Activated B cell treated with CpG ODN at 0.5 μM for 24 hours (primary cell): ENCODE measurements around the gene GPR39. TPM values are rescaled to one million over a fixed set of nuclear protein-coding genes. Genes with fewer than 3 reads are reported as not detected.

Experiments
- ATAC-seq: fragments of 200-7000 bp; cut with Tn5 transposase; one replicate; pipeline ENCODE4 v1.10.0; 2021; ENCODE audit warnings: low read depth, mild to moderate bottlenecking, moderate library complexity
- CTCF ChIA-PET: fragments of 350-600 bp; sonication (Branson Sonifier 250); formaldehyde crosslinking; loops from one replicate; lab custom pipeline; 2021; ENCODE audit warnings: antibody characterized with exemption; lab: Charles Lee
- POLR2A ChIA-PET: fragments of 350-600 bp; sonication (Branson Sonifier 250); formaldehyde crosslinking; loops from one replicate; lab custom pipeline; 2021; ENCODE audit warnings: antibody characterized with exemption; lab: Charles Lee
- DNase-seq: peaks from one replicate; pipeline ENCODE4 v3.0.0; 2022
- H3K27ac Mint-ChIP-seq: one replicate; pipeline ENCODE4 v1.8.0; 2020; ENCODE audit warnings: mixed read lengths
- H3K27me3 Mint-ChIP-seq: one replicate; pipeline ENCODE4 v1.8.0; 2021; ENCODE audit warnings: mixed read lengths
- H3K36me3 Mint-ChIP-seq: one replicate; pipeline ENCODE4 v1.8.0; 2021; ENCODE audit warnings: low read depth, mixed read lengths
- H3K4me1 Mint-ChIP-seq: one replicate; pipeline ENCODE4 v1.8.0; 2021; ENCODE audit warnings: mixed read lengths
- H3K4me3 Mint-ChIP-seq: one replicate; pipeline ENCODE4 v1.8.0; 2020; ENCODE audit warnings: mild to moderate bottlenecking, mixed read lengths
- H3K9me3 Mint-ChIP-seq: one replicate; pipeline ENCODE4 v1.8.0; 2020; ENCODE audit warnings: mixed read lengths
- CTCF ChIP-seq: fragments of 200-600 bp; IDR thresholded peaks from one replicate; pipeline ENCODE4 v1.8.0; 2022; ENCODE audit warnings: antibody characterized with exemption, mild to moderate bottlenecking
- intact Hi-C: fragments of 100-400 bp; cut with micrococcal nuclease; formaldehyde crosslinking; loops from one replicate; pipeline ENCODE4 v1.15.1; 2024
- total RNA-seq: library from RNA; stranded (reverse); gene quantifications from 2 replicates; pipeline ENCODE4 v1.2.3, GENCODE V29; 2022

The GPR39 gene
- total RNA-seq, 1 donor from 2014 or later = not detected

GRCh38 chr2:132620115-132620514 is 203.5 kb downstream of the GPR39 start:
- no peak for TF ChIP-seq CTCF
- Mint-ChIP-seq H3K4me1 (no peaks in the 10 kb centered on the region), H3K27me3 (no peaks in the 10 kb centered on the region), H3K36me3 (no peaks in the 10 kb centered on the region), H3K27ac (no peak overlapping the region), H3K4me3 (no peak overlapping the region), H3K9me3 (no peaks in the 10 kb centered on the region)
- intact Hi-C loops = no loop called here
- DNase-seq = no peak
- POLR2A ChIA-PET = no interaction called here
- ATAC-seq = no peak
- CTCF ChIA-PET = no interaction called here

- Mint-ChIP-seq H3K4me3 (no peak overlapping the region), H3K4me1 (no peaks in the 10 kb centered on the region), H3K36me3 (no peaks in the 10 kb centered on the region), H3K27me3 (no peaks in the 10 kb centered on the region), H3K27ac (no peak overlapping the region), H3K9me3 (no peaks in the 10 kb centered on the region)
- ATAC-seq = no peak
- no peak for TF ChIP-seq CTCF
- ChIA-PET CTCF (no interaction called here), POLR2A (no interaction called here)
- intact Hi-C loops = no loop called here
- no peak for DNase-seq
These were observed 204.7 kb downstream of the GPR39 start for GRCh38 chr2:132621131-132621875.

GRCh38 chr2:132623096-132623839 is 206.7 kb downstream of the GPR39 start:
- H3K27me3 Mint-ChIP-seq = no peaks in the 10 kb centered on the region
- H3K4me3 Mint-ChIP-seq = no peak overlapping the region
- no peaks in the 10 kb centered on the region for H3K36me3 Mint-ChIP-seq
- intact Hi-C loops = no loop called here
- no peaks in the 10 kb centered on the region for H3K9me3 Mint-ChIP-seq
- ChIA-PET POLR2A (no interaction called here), CTCF (no interaction called here)
- no peak overlapping the region for H3K27ac Mint-ChIP-seq
- DNase-seq = no peak
- no peak for ATAC-seq
- no peaks in the 10 kb centered on the region for H3K4me1 Mint-ChIP-seq
- no peak for TF ChIP-seq CTCF

GRCh38 chr2:132627536-132627935 is 210.9 kb downstream of the GPR39 start:
- H3K4me3 Mint-ChIP-seq = no peak overlapping the region
- ATAC-seq (no peak), DNase-seq (no peak)
- no peaks in the 10 kb centered on the region for H3K4me1 Mint-ChIP-seq
- TF ChIP-seq CTCF = no peak
- H3K36me3 Mint-ChIP-seq = no peaks in the 10 kb centered on the region
- no peaks in the 10 kb centered on the region for H3K9me3 Mint-ChIP-seq
- H3K27ac Mint-ChIP-seq = no peak overlapping the region
- intact Hi-C loops = no loop called here
- CTCF ChIA-PET = no interaction called here
- POLR2A ChIA-PET = no interaction called here
- no peaks in the 10 kb centered on the region for H3K27me3 Mint-ChIP-seq

GRCh38 chr2:132632000-132632649 is 215.5 kb downstream of the GPR39 start:
- H3K27me3 Mint-ChIP-seq = no peaks in the 10 kb centered on the region
- CTCF ChIA-PET = no interaction called here
- ATAC-seq (no peak), DNase-seq (no peak)
- no peaks in the 10 kb centered on the region for H3K9me3 Mint-ChIP-seq
- H3K27ac Mint-ChIP-seq = no peak overlapping the region
- H3K4me3 Mint-ChIP-seq = no peak overlapping the region
- POLR2A ChIA-PET = no interaction called here
- no peak for TF ChIP-seq CTCF
- no peaks in the 10 kb centered on the region for H3K36me3 Mint-ChIP-seq
- intact Hi-C loops = no loop called here
- H3K4me1 Mint-ChIP-seq = no peaks in the 10 kb centered on the region
